Measurements from ENCODE around the gene TSPEAR. TPM values are rescaled to one million over a fixed set of nuclear protein-coding genes. Genes with fewer than 3 reads are reported as not detected.
"Not testable (repeated sequence)": the region's sequence is repeated elsewhere in the genome, so short reads cannot be mapped to it uniquely, and the experiment has no call there.

The TSPEAR gene
- total RNA-seq, 2 experiments from 2014 or later: not detected

DNA sequence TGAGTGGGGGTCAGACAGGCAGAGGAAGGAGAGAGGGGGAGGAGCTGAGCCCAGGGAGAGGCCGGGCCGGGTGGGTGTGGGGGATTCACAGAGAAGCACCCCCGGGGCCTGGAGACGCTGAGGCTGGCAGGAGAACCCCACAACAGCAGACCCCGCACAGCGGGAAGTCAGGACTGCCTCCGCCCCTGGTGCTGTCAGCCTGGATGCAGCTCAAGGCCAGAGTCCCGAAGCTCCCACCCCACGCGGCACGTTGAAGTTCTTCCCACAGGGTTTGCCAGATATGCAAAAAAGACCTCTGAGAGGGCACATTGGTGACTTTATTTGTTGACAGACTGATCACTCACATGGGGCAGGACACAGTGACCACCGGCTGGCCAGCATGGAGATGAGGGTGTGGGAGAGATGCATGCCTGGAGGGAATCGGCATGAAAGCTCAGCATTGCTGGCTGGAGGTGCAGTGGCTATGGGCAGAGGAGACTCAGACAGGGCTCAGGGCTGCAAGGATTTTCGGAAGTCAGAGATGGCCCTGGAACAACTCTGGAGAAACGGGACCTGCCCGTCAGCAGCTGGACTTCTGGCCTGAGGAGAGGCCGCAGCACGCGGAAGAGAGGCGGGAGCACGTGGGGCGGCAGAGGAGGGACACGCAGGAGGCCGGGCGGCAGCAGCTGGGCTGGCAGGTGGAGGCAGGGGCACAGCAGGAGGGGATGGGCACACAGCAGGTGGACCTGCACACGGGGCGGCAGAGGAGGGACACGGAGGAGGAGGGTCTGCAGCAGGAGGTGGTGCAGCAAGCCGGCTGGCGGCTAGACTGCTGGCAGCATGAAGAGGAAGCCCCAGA is 153.7 kb downstream of the TSPEAR start:
- CTCF ChIA-PET: no interaction called here
- H3K9me3 Mint-ChIP-seq: peaks cover 18% of the 10 kb centered on the region
- intact Hi-C loops (cut with micrococcal nuclease): no loop called here
- H3K4me3 Mint-ChIP-seq: no peak overlapping the region
- H3K27me3 Mint-ChIP-seq (ENCODE audit: low read depth): no peaks in the 10 kb centered on the region
- no peaks in the 10 kb centered on the region for H3K36me3 Mint-ChIP-seq (ENCODE audit: low read depth)
- DNase-seq: no peak
- no peak overlapping the region for H3K27ac Mint-ChIP-seq
- no peaks in the 10 kb centered on the region for H3K4me1 Mint-ChIP-seq (ENCODE audit: low read depth)

DNA sequence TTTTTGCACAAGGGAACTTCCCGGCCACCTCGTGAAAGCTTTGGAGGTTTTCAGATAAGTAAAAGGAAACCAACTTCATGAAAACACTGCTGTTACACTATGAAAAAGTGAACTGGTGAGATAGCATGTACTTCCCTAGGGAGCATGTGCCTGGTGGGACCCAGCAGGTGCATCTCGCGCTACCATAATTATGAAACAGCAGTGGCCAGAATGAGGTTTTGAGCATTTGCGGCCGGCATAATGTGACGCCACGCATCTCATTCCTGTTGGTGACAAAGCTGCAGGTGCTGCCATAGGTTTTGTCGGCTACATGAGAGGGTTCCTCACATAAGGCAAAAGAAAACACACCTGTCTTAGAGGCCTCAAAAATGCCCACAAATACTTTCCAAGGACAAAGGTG is 154.5 kb downstream of the TSPEAR start:
- no peak overlapping the region for H3K4me3 Mint-ChIP-seq
- no peaks in the 10 kb centered on the region for H3K27me3 Mint-ChIP-seq (ENCODE audit: low read depth)
- CTCF ChIA-PET: no interaction called here
- H3K9me3 Mint-ChIP-seq: peaks cover 13% of the 10 kb centered on the region
- no peaks in the 10 kb centered on the region for H3K36me3 Mint-ChIP-seq (ENCODE audit: low read depth)
- no peak overlapping the region for H3K27ac Mint-ChIP-seq
- no peak for DNase-seq
- intact Hi-C loops (cut with micrococcal nuclease): no loop called here
- no peaks in the 10 kb centered on the region for H3K4me1 Mint-ChIP-seq (ENCODE audit: low read depth)

GRCh38 chr21:44555200-44555875 is 156.0 kb downstream of the TSPEAR start:
- Mint-ChIP-seq H3K4me3 (no peak overlapping the region), H3K27me3 (ENCODE audit: low read depth) (no peaks in the 10 kb centered on the region), H3K27ac (no peak overlapping the region), H3K4me1 (ENCODE audit: low read depth) (no peaks in the 10 kb centered on the region), H3K9me3 (peaks cover 8% of the 10 kb centered on the region), H3K36me3 (ENCODE audit: low read depth) (no peaks in the 10 kb centered on the region)
- intact Hi-C loops (cut with micrococcal nuclease): no loop called here
- CTCF ChIA-PET: no interaction called here
- DNase-seq: no peak

DNA sequence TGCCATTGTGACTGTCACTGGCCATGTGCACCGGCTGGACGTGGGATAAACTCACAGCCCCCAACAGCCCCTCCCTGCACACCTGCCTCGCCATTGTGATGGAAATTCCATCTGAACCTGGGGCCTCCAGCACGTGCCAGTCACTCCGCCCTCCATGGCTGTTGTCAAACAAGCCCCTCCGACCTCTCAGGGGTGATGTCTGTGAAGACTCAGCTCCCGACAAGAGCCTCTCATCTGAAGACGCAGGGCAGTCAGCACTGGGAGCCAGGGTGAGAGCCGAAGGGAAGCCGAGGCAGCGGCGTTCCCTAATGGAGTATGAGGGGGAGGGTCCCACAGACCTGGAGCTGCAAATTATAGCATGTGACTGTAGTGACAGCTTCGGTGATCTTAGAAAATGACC is 158.7 kb downstream of the TSPEAR start:
- H3K27me3 Mint-ChIP-seq (ENCODE audit: low read depth): no peaks in the 10 kb centered on the region
- peaks cover 3% of the 10 kb centered on the region for H3K36me3 Mint-ChIP-seq (ENCODE audit: low read depth)
- no peak overlapping the region for H3K27ac Mint-ChIP-seq
- DNase-seq: no peak
- intact Hi-C loops (cut with micrococcal nuclease): no loop called here
- H3K4me1 Mint-ChIP-seq (ENCODE audit: low read depth): peaks cover 13% of the 10 kb centered on the region
- CTCF ChIA-PET: no interaction called here
- H3K4me3 Mint-ChIP-seq: no peak overlapping the region
- H3K9me3 Mint-ChIP-seq: peaks cover 8% of the 10 kb centered on the region

DNA sequence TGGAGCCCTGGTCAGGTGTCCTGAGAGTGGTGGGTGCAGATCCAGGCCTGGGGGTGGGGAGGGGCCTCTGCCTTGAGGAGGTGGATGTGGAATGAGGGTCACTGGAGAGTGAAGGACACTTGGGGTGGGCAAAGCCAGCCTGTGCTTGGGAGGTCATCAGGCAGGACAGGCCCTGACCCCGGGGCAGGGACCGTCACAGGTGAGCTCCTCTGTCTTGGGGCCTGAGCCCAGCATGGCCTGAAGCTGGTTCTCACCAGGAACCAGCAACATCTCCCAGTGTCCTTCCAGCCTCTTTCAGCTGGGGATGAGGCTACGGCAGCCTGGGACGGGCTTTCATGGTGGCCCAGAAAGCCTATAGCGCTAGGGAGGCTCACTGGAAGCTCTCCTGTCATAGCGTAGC is 159.2 kb downstream of the TSPEAR start:
- CTCF ChIA-PET: no interaction called here
- no peak for DNase-seq
- Mint-ChIP-seq H3K4me3 (no peak overlapping the region), H3K4me1 (ENCODE audit: low read depth) (peaks cover 19% of the 10 kb centered on the region), H3K36me3 (ENCODE audit: low read depth) (peaks cover 8% of the 10 kb centered on the region), H3K27me3 (ENCODE audit: low read depth) (no peaks in the 10 kb centered on the region), H3K9me3 (peaks cover 13% of the 10 kb centered on the region), H3K27ac (no peak overlapping the region)
- intact Hi-C loops (cut with micrococcal nuclease): no loop called here

DNA sequence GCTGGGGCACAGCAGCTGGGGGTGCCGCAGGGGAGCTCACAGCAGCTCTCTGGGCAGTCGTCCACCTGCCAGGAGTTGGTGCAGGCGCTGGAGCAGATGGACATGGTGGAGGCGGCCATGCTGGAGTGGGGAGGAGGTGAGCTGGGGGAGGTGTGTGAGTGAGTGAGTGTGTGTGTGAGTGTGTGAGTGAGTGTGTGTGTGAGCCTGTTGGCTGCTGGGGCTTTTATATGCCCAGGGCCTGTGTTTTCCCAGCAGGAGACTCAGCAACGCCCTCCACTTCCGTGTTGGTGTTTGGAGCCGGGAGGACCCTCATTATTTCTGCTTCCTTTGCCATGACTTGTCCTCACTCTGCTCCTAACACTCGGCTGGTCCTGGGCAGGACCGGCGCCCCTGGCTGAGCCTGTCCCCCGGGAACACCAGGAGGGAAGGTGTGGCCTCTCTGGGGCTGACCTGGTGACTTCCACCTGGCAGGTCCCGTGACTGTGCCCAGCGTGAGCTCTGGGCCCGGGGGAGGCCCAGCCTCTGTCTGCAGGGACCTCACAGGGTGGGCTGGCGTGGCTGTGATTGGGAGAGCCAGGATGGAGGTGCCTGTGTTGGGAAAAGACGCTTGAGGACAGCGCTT is 159.9 kb downstream of the TSPEAR start, which contains the start of gene KRTAP10-2:
Gene KRTAP10-2 (minus strand): TSS at position 166 of the 622 bp plus-strand sequence. CDS start 47 bp downstream, at position 119.
- Mint-ChIP-seq H3K27ac (no peak within 1 kb of the TSS), H3K36me3 (ENCODE audit: low read depth) (peaks cover 14% of the 10 kb centered on the region), H3K9me3 (peaks cover 20% of the 10 kb centered on the region), H3K27me3 (ENCODE audit: low read depth) (no peaks in the 10 kb centered on the region), H3K4me3 (no peak within 1 kb of the TSS), H3K4me1 (ENCODE audit: low read depth) (peaks cover 25% of the 10 kb centered on the region)
- no peak for DNase-seq
- CTCF ChIA-PET: no interaction called here
- intact Hi-C loops (cut with micrococcal nuclease): loop anchor here (2.0 kb wide), 1 partner anchor 77 kb away; no protein-coding TSS in a partner anchor

GRCh38 chr21:44550807-44551206 is 160.6 kb downstream of the TSPEAR start:
- H3K27ac Mint-ChIP-seq: no peak overlapping the region
- intact Hi-C loops (cut with micrococcal nuclease): loop anchor here (2.0 kb wide), 1 partner anchor 78 kb away; no protein-coding TSS in a partner anchor
- DNase-seq: no peak
- H3K4me1 Mint-ChIP-seq (ENCODE audit: low read depth): peaks cover 25% of the 10 kb centered on the region
- H3K36me3 Mint-ChIP-seq (ENCODE audit: low read depth): peaks cover 15% of the 10 kb centered on the region
- CTCF ChIA-PET: no interaction called here
- no peaks in the 10 kb centered on the region for H3K27me3 Mint-ChIP-seq (ENCODE audit: low read depth)
- peaks cover 20% of the 10 kb centered on the region for H3K9me3 Mint-ChIP-seq
- no peak overlapping the region for H3K4me3 Mint-ChIP-seq

GRCh38 chr21:44550285-44550684 is 161.1 kb downstream of the TSPEAR start:
- Mint-ChIP-seq H3K4me1 (ENCODE audit: low read depth) (peaks cover 25% of the 10 kb centered on the region), H3K36me3 (ENCODE audit: low read depth) (peaks cover 15% of the 10 kb centered on the region), H3K9me3 (peaks cover 21% of the 10 kb centered on the region)
- not testable (repeated sequence) for DNase-seq; H3K4me3 Mint-ChIP-seq; H3K27me3 Mint-ChIP-seq (ENCODE audit: low read depth); H3K27ac Mint-ChIP-seq
- intact Hi-C loops (cut with micrococcal nuclease): loop anchor here (2.0 kb wide), 1 partner anchor 79 kb away; no protein-coding TSS in a partner anchor
- CTCF ChIA-PET: interaction anchor here (0.6 kb wide), 1 partner anchor 213 kb away, joined by 3 read pairs; no protein-coding TSS in a partner anchor

DNA sequence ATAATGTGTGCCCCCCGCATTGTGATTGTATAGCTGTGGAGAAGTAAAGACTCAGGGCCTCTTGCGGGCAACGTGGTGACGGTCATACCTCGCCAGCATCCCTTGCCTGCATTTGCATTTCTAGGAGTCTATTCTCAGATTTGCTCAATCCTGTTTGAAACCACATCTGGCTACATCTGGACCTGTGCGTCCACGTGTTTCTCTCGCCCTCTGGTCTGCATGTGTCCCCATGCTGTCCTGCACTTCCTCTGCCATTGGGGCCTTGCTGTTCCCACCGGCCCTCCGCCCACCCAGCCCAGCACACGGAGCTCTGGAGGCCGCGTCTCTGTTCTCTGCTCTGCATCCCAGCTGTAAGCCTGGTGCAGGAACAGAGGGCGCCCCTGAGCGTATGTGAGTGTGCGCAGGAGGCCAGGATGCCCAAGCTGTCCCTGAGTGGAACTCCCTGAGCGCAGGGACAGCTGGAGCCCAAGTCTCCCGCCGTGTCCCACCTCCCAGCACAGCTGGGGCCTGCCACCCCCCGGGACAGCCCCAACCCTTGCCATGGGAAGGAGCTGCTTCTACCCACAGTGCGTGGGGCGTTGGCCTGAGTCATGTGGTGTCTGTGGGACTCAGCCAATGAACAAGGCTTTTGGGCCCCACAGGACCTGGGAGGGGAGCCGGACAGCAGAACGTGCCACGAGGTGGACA is 161.7 kb downstream of the TSPEAR start:
- Mint-ChIP-seq H3K4me1 (ENCODE audit: low read depth) (peaks cover 25% of the 10 kb centered on the region), H3K27ac (no peak overlapping the region), H3K9me3 (peaks cover 20% of the 10 kb centered on the region), H3K27me3 (ENCODE audit: low read depth) (no peaks in the 10 kb centered on the region), H3K4me3 (no peak overlapping the region), H3K36me3 (ENCODE audit: low read depth) (peaks cover 15% of the 10 kb centered on the region)
- intact Hi-C loops (cut with micrococcal nuclease): loop anchor here (2.0 kb wide), 1 partner anchor 79 kb away; no protein-coding TSS in a partner anchor
- DNase-seq: no peak
- CTCF ChIA-PET: interaction anchor here (0.6 kb wide), 1 partner anchor 214 kb away, joined by 3 read pairs; no protein-coding TSS in a partner anchor

DNA sequence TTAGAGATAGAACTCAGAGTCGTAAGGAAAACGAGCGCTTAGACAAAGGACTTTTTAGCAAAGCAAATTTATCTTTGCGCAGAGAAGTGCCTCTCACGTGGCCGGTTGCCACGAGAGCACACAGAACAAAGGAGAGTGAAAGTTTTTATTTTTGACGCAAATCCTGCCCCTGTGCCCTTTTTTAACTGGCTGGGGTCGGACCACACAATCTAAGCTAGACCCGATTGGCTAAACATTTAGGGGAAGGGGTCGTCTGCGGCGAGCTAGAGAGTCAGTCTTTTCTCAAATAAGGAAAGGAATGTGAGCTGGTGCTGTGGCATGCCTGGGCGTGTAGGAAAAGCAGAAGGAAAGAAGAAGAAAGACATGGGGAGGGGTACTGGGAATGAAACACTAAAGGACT is 162.4 kb downstream of the TSPEAR start:
- intact Hi-C loops (cut with micrococcal nuclease): no loop called here

DNA sequence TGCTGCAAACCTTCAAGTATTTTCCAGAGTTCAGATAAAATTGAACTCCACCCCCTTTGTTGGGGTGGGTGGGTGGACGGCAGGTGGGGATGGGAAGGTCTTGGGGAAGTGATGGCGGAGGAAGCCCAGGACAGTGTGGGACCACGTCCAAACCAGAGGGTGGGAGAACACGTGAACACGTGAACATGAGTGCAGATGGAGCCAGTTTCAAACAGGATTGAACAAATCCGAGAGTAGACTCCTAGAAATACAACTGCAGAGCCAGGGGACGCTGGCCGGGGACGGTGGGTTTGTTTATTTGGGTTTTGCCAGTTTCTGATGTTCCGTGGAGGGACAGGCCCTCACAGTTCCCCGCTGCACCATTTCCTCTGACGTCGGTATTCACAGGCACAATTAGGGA is 163.0 kb downstream of the TSPEAR start:
- peak overlapping the region; percentile 16 for H3K27ac Mint-ChIP-seq
- H3K27me3 Mint-ChIP-seq (ENCODE audit: low read depth): no peaks in the 10 kb centered on the region
- peaks cover 15% of the 10 kb centered on the region for H3K36me3 Mint-ChIP-seq (ENCODE audit: low read depth)
- CTCF ChIA-PET: interaction anchor here (1.4 kb wide), 1 partner anchor 36 kb away, joined by 4 read pairs; no protein-coding TSS in a partner anchor
- H3K4me1 Mint-ChIP-seq (ENCODE audit: low read depth): peaks cover 25% of the 10 kb centered on the region
- peaks cover 16% of the 10 kb centered on the region for H3K9me3 Mint-ChIP-seq
- intact Hi-C loops (cut with micrococcal nuclease): no loop called here
- no peak for DNase-seq
- peak overlapping the region; percentile 22 for H3K4me3 Mint-ChIP-seq

More for the DNA sequence above, 162.4 kb downstream of the TSPEAR start:
- Mint-ChIP-seq H3K27ac (no peak overlapping the region), H3K9me3 (peaks cover 18% of the 10 kb centered on the region), H3K4me1 (ENCODE audit: low read depth) (peaks cover 25% of the 10 kb centered on the region), H3K27me3 (ENCODE audit: low read depth) (no peaks in the 10 kb centered on the region), H3K36me3 (ENCODE audit: low read depth) (peaks cover 15% of the 10 kb centered on the region), H3K4me3 (no peak overlapping the region)
- no peak for DNase-seq
- CTCF ChIA-PET: no interaction called here

All from activated naive CD4-positive, alpha-beta T cell treated with anti-CD3 and anti-CD28 coated beads for 36 hours (primary cell).